HepG2 (cell line): Measurements from ENCODE around the gene RRP36. TPM values are rescaled to one million over a fixed set of nuclear protein-coding genes. Genes with fewer than 3 reads are reported as not detected.
A peak's percentile ranks its signal among the peaks of the same experiment; 100 is the strongest.

ENCODE experiments used
- E2F2 ChIP-seq: sonication (generic); formaldehyde crosslinking; IDR thresholded peaks from 2 replicates; pipeline ENCODE4 v1.4.0; 2020; ENCODE audit warnings: missing genetic modification reagents, borderline replicate concordance
- HMGXB3 ChIP-seq: sonication (generic); formaldehyde crosslinking; IDR thresholded peaks from 2 replicates; pipeline ENCODE4 v1.4.0; 2020; ENCODE audit warnings: missing genetic modification reagents, borderline replicate concordance
- RFXAP ChIP-seq: sonication (generic); formaldehyde crosslinking; IDR thresholded peaks from 2 replicates; pipeline ENCODE4 v1.4.0; 2020; ENCODE audit warnings: missing genetic modification reagents, borderline replicate concordance
- ZFP82 ChIP-seq: sonication (generic); formaldehyde crosslinking; IDR thresholded peaks from 2 replicates; pipeline ENCODE4 v1.5.1; 2020; ENCODE audit warnings: mild to moderate bottlenecking, missing genetic modification reagents, borderline replicate concordance
- ZNF331 ChIP-seq: sonication (generic); formaldehyde crosslinking; IDR thresholded peaks from 2 replicates; pipeline ENCODE4 v1.4.0; 2020; ENCODE audit warnings: missing genetic modification reagents
- ZNF407 ChIP-seq: sonication (generic); formaldehyde crosslinking; IDR thresholded peaks from one replicate; pipeline ENCODE4 v1.5.1; 2020; ENCODE audit warnings: mild to moderate bottlenecking, missing genetic modification reagents; ENCODE audit errors: not compliant biosample characterization
- ZNF770 ChIP-seq: sonication (generic); formaldehyde crosslinking; IDR thresholded peaks from 2 replicates; pipeline ENCODE4 v1.5.0; 2020; ENCODE audit warnings: mild to moderate bottlenecking, missing genetic modification reagents
- ZSCAN5A ChIP-seq: sonication (generic); formaldehyde crosslinking; IDR thresholded peaks from 2 replicates; pipeline ENCODE4 v1.8.0; 2022; ENCODE audit warnings: mild to moderate bottlenecking, missing genetic modification reagents, borderline replicate concordance
- ZSCAN9 ChIP-seq: IDR thresholded peaks from 2 replicates; pipeline ENCODE4 v1.6.1; 2016; ENCODE audit warnings: borderline replicate concordance
- polyA plus RNA-seq, 8 experiments: library from polyadenylated mRNA; depleted of rRNA in 3 of 8; stranded (reverse) in 7 of 8; unstranded in 1 of 8; fragments of >200 nt; fragmentation: Illumina TruSeq in 4 of 8; extraction: Trizol in 4 of 8; gene quantifications; 2 replicates each; pipeline versions ENCODE4 v1.2.1 to v1.2.3, GENCODE V29; 2011 to 2016; ENCODE audit warnings: low read depth in 4 of 8, missing spikeins in 1 of 8, mixed read lengths in 1 of 8; ENCODE audit not compliant: insufficient read depth in 1 of 8
- total RNA-seq, 5 experiments: library from RNA; depleted of rRNA; stranded (reverse); fragments of >200 nt; fragmentation: Illumina TruSeq; extraction: Trizol; gene quantifications; 2 replicates each; pipeline ENCODE4 v1.2.3, GENCODE V29; 2016; ENCODE audit warnings: low read depth in 1 of 5

The RRP36 gene
- total and polyA plus RNA-seq, 2 of the 13 experiments (the other 11 are each of a cell fraction or from before 2014, with no cell fraction given), result 29.5 to 144 TPM

GRCh38 chr6:43060034-43060754 is 38.8 kb downstream of the RRP36 start (continued):
- TF ChIP-seq ZNF407 (CRISPR knock-in tag), result no peak
- TF ChIP-seq ZFP82, result 0 out of 2 replicates have a peak, but pooled peaks have one; percentile 89
- peak; percentile 73; the same call in 1 of the 2 replicates for TF ChIP-seq ZSCAN9 (CRISPR knock-in tag)
- peak; percentile 35; the same call in 1 of the 2 replicates for TF ChIP-seq HMGXB3 (CRISPR knock-in tag)
- TF ChIP-seq ZNF331 (CRISPR knock-in tag), result peak; percentile 80
- peak; percentile 63; the same call in 1 of the 2 replicates for TF ChIP-seq RFXAP (CRISPR knock-in tag)
- TF ChIP-seq E2F2, result peak; percentile 32; the same call in 1 of the 2 replicates
- TF ChIP-seq ZSCAN5A (CRISPR knock-in tag), result peak; percentile 57
- peak; percentile 38; the same call in 1 of the 2 replicates for TF ChIP-seq ZNF770 (CRISPR knock-in tag)
